Skin epidermis (tissue), 12 donors: ENCODE data around the gene ELMO1.

Source experiments
- H3K27ac ChIP-seq, 21 experiments: fragments of 200-600 bp; sonication (generic) in 11 of 21; one replicate each; pipeline ENCODE4 v1.5.0; 2020; ENCODE audit warnings: mild to moderate bottlenecking in 3 of 21, inconsistent platforms in 2 of 21, moderate library complexity in 2 of 21
- H3K4me3 ChIP-seq, 7 experiments: fragments of 200-600 bp; sonication (generic) in 2 of 7; one replicate each; pipeline ENCODE4 v1.5.0; 2020; ENCODE audit warnings: inconsistent platforms in 2 of 7, mild to moderate bottlenecking in 2 of 7, moderate library complexity in 1 of 7

Gene ELMO1

DNA sequence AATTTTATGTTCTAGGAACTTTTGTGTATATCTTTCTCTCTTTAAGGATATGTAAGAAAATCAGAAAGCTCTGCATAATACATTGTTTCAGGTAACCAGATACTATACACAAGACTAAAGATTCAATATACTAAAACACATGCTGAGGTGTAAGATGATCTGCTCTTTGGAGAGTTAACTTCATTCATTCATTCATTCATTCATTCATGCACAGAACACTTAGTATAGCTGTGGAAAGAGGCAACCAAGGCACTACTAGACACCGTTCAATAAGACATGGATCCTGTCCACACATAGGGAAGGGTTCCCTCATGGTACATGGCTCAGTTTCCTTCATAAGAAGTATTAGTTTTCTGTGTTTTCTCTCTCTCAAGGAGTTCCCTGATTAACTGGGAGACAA is 516.8 kb downstream of the ELMO1 start:
- Histone ChIP-seq H3K4me3 (no peak overlapping the region), H3K27ac (no peak overlapping the region)

DNA sequence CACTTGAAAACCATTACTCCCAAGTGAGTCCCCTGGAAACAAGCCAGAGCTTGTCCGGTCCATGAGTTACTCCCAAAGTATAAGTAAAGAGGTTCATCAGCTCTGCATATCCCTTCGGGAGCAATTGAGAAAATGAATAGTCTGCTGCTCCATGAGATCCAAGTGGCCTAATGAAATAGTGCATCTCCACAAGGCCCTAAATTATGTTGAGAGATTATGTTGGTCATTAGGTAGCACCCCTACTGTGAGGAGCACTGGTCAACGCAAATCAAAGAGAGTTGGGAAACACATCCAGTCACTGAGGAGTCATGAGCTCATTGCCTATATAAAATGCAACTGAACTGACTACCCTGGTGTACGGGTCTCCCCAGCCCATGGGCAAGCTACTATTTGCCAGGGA is 518.9 kb downstream of the ELMO1 start:
- Histone ChIP-seq H3K27ac (no peak overlapping the region), H3K4me3 (no peak overlapping the region)

DNA sequence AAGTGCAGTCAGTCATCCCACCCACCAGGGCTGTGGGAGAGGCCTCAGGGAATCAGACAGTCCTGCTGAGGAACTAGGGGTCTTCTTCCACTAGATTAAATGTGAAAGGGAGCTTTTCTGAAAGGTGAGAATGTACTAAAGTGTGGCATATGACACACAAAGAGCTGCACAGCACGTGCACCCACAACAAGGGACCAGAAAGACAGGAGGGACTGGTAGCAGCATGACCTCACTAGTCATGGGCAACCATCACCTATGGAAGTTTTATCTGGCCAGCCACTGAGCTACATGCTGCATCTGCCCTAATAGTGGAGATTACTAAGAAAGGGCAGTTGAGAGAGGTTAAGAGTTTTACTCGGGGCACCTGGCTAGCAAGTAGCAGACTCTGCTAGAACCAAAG is 519.9 kb downstream of the ELMO1 start:
- H3K27ac ChIP-seq: no peak overlapping the region

DNA sequence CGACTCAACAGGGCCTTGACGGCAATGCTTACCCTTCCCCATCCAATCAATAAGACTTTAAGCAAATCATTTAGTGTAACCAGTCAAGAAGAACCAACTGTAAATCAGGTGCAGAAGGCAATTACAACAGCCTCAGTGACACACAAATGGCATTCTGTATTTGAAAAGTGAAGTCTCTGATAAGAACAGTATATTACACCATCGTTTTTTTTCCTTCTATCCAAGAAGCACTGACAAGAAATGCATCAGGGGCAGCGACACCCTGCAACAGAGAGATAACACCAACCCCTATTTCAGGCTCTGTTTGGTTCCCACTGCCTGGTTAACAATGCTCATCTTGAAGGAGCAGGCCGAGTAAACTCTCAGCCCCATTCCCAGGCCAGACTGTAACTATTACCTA is 520.4 kb downstream of the ELMO1 start:
- no peak overlapping the region for H3K27ac ChIP-seq
- H3K4me3 ChIP-seq: no peak overlapping the region

More for the DNA sequence above, 519.9 kb downstream of the ELMO1 start:
- H3K4me3 ChIP-seq: no peak overlapping the region

DNA sequence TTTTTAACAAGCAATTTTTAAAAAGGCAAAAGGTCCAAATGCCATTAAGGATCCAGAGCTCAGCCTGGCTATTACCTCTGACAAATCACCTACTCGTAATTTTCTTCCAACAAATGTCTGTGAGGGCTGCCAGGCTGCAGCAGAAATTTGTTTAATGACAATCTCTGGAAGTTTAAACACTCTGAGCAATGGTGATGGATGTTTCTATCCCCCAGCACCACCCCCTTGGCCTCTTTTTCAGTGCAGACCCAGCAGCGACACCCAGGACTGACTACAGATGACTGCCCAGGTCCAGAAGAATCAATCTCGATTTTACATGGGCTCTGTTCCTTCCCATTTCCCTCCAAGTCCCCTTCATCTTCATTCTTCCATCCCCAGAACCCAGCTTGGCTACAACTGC is 523.0 kb downstream of the ELMO1 start:
- no peak overlapping the region for H3K27ac ChIP-seq
- no peak overlapping the region for H3K4me3 ChIP-seq

DNA sequence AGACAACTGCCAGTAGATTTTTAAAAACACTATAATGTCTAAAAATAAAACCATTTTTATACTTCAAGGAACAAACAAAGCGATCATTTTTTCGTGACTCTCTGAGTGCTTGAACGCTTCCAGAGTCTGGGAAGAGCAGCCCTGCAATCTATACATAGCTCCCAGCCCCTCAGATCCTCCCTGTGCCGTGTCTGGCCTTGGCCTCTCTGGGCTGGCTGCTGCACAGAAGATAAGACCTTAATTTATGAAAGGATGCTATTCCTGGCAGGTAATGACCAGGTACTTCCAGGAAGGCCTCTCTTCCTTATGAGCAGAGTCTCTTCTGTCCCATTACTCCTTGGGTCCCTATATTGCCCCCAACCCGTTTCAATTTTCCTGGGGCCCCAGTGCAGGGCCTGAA is 523.5 kb downstream of the ELMO1 start:
- no peak overlapping the region for H3K4me3 ChIP-seq
- H3K27ac ChIP-seq: no peak overlapping the region

DNA sequence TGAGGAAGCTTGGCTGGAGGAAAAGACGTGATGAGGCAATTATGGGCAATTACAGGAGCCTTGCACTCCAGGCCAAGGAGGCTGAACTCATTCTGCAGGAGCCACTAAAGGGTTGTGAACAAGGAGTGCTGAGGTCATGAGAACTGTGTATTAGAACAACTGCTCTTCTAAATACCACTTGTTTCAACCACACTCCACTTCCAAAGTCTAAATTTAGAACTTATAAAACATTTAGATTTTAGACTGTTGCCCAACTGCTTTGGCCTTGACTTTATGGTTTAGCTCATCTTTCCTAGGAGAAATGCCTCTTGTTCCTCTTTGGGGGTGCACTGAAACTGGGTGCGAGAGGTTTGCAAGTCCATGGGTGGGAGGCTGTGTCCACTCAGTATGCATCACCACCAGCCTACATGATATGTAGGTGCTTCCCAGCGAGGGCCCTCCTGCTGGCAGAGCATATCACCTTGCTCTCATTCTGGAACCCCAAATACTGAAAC is 524.7 kb downstream of the ELMO1 start:
- Histone ChIP-seq H3K27ac (no peak overlapping the region), H3K4me3 (no peak overlapping the region)

DNA sequence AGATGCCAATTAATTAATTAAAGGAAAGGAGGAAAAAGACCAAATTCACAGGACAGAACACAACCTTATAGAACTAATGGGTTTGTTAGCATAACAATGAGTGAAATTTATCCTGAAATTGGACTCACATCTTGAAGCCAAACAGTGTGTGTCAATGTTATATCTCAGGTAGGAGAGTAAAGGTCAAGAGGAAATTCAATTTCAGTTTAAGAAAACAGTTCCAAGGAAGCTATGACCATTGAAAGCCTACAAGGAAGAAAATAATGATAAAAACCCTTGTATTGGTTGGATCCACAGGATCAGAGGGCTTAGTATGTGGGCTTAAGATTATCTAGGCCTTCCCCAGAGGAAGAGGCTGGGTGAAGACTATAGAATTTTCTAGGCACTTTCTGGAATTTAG is 525.5 kb downstream of the ELMO1 start:
- no peak overlapping the region for H3K27ac ChIP-seq
- no peak overlapping the region for H3K4me3 ChIP-seq

DNA sequence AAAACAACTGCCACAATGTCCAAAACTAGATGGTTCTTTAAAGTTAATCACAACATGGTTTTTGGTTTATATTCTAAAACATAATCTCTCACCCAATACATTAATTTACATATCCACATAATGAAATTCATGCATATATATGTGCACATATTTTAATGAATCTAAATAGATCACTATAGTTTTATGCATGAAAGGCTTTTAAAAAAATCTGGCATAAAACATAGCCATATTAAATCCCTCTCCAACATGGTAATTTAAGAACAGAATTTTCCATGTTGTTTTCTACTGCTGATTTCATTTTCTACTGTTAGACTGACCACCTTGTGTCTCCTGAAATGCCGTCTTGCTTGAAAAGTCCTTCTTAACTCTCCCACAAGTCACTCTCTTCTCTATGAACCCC is 528.2 kb downstream of the ELMO1 start:
- no peak overlapping the region for H3K4me3 ChIP-seq
- H3K27ac ChIP-seq: no peak overlapping the region

DNA sequence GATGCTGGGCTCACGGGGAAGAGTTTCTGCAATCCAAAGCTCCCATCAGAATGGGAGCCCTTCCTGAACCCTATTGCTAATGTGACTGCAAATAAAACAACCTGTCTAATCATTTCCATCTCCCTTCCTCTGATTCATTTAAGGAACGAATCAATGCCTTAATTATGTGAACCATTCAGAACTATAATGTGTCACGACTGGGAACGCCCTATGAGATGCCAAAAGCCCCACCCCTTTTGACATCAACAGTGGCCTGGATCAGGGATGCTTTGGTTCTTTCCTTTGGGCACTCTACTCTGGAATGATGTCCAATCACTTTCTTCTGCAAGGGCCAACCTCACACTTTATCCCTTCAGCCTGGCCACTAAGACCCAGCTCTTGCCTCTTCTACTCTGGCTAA is 528.9 kb downstream of the ELMO1 start:
- Histone ChIP-seq H3K27ac (no peak overlapping the region), H3K4me3 (no peak overlapping the region)

DNA sequence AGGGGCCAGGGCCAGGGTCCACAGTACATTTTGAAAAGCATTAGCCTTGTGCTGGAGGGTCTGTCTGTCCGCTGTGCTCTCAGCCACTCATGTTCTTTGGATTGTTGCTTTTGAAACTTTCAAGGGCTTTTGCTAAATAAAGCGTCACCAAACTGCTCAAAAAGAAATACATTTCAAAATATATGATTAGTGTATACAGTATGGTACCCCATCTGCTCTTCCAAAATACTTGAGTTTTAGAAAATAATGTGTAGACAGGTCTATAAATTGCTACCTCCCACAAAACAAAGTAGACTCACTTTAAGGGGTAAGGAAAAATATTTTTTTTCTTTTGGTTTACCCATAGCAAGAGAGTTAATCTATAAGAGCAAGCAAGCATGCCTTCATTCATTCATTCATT is 530.1 kb downstream of the ELMO1 start:
- Histone ChIP-seq H3K27ac (no peak overlapping the region), H3K4me3 (no peak overlapping the region)

DNA sequence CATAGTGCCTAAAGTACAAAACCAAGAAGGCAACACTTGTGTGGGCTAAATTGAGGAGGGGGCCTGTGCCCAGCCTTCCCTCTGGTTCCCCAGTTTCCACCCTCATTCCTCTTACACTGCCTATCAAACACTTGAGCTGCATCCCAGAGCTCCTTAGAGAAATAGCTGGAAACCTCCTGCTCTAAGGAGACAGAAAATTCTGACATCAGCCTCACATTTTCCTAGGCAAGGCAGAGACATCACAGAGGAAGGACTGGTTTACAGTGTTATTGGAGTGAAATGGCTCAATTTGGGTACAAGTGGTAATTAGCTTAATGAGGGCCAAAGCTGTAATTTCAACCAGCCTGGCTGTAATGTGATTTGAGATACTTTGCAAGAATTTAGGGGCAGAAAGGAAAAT is 532.0 kb downstream of the ELMO1 start:
- no peak overlapping the region for H3K27ac ChIP-seq
- no peak overlapping the region for H3K4me3 ChIP-seq

DNA sequence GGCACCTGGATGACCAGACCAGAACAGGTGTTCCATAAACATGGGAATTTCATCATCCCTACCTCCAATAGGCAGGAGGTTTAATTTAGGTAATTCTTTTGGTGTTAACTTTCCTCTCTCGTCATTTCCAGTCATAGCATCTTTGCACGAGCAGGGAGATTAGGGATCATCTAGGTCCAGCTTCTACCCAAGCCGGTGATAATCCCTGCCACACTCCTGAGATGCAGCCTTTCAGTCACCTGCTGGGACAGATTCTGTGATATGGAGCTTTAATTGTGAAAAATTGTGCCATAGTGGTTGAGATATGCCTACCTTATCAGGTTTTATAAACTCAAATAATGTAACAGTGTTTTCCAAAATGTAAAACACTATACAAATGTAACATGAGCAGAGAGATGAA is 532.5 kb downstream of the ELMO1 start:
- H3K4me3 ChIP-seq: no peak overlapping the region
- H3K27ac ChIP-seq: no peak overlapping the region

DNA sequence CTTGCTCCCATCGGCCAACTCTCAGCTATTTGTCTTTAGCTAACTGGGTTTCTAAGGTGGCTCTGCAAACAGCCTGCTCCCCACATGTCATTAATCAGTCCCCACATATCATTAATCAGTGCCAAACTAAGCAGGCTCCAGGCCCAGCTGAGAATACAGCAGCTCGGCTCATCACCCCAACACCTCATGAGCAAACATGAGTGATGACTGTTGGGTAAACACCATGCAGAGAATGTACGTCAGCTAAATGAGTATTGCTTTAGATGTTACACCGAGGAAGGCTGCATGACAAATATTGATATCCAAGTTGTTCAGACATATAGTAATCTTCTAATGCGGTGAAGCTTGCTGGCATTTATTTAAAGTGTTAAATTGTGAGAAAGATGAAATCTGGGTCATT is 536.9 kb downstream of the ELMO1 start:
- no peak overlapping the region for H3K4me3 ChIP-seq
- H3K27ac ChIP-seq: no peak overlapping the region

DNA sequence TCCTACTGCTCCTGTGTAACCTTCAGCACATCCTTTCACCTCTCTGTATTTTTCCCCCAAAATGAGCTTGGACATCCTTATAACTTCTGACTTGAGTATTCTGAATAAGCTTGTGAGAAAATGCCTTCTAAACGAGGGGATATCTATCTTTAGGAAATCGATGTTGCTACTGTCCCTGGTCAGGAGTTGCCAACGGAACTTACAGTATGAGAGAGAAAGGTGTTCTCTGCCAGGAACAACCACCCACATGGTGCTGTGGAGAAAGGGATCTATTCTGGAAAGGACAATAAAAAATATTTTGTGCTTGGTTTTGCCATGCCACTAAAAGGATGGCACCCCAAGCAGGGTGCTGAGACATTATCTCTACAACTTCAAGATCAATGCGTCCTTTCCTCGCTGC is 537.8 kb downstream of the ELMO1 start:
- Histone ChIP-seq H3K4me3 (no peak overlapping the region), H3K27ac (no peak overlapping the region)

DNA sequence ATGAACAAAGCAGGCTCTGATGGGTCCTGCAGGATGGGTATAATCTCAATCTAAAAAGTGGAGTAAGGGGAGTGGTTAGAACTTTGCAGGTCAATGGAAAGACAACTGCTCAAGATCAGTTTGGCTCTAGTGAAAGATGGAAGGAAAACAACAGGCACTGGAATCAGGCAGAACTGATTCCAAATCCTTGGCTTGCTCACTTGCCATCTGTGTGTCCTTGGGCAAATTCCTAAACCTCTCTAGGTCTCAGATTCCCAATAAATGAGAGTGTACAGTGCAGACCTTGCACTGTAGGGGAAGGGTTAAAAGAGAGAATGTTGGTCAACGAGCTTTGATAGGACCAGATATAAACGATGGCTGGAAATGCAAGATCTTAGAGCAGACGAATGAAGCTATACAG is 538.3 kb downstream of the ELMO1 start:
- Histone ChIP-seq H3K27ac (no peak overlapping the region), H3K4me3 (no peak overlapping the region)

DNA sequence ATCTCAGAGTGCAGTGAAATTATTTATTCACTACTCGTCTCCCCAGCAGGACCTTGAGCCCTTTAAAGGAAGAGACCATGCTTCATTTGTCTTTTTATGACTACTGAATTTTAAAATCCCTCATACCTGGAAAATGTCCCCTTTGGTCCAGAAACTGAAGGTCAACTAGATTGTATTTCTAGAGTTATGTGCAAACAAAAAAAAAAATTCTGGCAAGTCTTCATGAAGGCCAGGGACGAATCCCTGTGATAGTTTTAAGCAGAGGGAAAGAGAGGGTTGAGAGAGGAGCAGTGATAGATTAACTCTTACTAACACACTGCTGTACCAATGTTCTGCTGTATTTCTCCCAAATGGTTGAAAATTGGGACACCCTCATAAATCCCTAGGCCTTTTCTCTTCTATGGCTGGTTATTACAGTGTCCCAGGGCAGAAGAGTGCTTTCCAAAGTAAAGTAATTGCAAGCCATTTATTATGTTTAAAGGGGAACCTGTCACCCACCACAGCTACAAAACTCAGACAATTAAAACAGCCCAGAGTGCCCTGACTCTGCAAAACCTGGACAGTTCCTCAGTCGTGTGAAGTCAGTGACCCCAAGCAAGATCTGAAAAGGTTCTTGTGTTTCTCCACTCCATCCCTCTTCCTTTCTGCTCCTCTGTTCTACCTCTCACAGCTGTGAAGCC is 541.6 kb downstream of the ELMO1 start:
- Histone ChIP-seq H3K4me3 (no peak overlapping the region), H3K27ac (no peak overlapping the region)

DNA sequence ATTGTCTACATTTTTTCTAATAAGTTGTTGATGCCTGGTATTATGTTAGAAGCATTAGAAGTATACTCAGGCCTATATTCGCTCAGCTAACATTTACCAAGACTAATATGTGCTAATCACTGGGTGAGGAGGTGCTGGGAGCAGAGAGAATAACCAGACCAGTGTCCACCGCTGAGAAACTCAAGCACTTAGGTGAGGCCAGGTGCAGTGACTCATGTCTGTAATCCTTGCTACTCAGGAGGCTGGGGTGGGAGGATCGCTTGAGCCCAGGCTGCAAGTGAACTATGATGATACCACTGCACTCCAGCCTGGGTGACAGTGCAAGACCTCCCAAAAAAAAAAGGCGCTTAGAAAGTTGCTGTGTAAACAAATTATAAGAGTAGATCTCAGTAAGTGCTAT is 542.2 kb downstream of the ELMO1 start:
- Histone ChIP-seq H3K27ac (no peak overlapping the region), H3K4me3 (no peak overlapping the region)

DNA sequence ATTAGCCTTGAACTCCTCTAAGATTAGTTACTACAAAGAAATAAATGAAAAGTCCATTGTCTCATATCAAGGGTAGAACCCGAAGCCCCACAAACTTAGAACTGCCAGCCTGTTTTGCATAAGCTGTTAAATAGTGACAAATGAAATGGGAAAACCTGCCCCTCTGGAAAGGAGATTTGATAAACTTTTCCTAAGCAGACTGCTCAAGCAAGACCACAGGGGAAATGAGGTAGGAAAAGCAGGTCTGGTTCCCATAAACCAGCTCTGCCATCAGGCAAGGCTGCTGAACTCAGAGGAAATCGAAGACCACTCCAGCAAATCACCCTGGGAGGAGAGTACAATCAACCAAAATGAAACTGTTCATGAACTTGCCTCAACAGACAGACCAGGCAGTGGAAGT is 542.8 kb downstream of the ELMO1 start:
- Histone ChIP-seq H3K4me3 (no peak overlapping the region), H3K27ac (no peak overlapping the region)

DNA sequence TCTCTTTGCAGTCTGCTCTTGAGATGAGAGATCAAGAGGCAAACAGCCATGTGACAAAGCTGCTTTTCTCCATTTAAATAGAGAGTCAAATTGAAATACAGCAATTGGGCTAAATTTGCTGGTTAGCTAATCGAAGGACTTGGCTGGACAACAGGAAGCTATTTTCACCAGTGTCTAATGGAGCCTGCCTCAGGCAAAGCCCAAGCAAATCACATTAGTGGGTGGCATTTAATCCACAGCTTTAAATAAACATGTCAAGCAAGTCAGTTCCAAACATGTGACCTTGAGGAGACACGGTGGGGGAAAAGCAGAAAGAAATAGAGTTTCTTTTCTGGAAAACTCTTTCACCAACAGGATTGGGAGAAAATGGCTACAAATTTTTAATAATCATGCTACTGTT is 543.9 kb downstream of the ELMO1 start:
- H3K4me3 ChIP-seq: no peak overlapping the region
- H3K27ac ChIP-seq: no peak overlapping the region

DNA sequence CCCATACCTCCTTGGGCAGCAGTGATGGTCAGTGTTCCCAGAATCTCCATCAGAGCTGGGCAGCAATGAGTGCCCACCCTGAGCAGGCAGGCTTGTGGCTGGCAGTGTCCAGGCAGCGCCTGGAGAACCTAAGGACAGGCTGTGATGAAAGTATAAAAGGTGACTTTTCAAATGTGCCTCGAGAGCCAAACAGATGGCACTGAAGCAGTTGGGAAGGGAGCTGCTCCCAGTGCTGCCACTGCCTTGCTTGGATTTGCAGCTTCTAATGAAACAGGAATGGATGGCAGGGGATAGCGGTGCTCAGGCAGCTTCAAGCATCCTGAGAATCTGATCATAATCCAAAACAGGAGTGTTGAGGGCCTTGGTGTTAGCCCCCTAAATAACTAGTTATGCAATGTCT is 544.6 kb downstream of the ELMO1 start:
- H3K4me3 ChIP-seq: no peak overlapping the region
- no peak overlapping the region for H3K27ac ChIP-seq

DNA sequence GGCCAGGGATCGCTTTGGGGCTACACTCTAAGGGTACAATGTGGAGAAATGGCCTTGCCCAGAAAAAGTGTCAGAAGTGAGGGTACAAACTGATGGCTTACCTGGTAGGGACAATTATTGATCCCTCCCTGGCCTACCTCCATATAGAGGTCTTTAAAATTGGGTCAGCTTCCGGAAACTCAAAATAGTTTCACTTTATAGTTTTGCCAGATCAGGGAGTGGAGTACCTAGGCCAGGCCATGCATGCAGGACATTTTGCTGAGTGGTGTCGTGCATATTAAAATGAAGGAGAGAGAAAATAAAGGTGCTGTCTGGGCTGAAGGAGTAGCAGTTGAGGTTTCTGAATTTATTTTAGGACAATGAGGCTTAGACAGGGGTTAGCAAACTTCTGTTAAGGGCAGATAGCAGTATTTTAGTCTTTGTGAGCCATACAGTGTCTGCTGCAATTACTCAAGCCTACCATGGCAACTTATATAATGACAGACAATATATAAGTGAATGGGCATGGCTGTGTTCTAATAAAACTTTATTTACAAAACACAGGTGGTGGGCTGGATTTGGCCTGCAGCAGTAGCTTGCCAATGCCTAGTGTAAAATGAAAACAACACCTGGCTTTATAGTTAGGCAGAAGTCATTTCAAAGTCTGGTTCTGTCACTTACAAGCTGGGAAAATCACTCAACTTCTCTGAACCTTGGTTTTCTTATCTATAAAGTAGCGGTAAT is 547.5 kb downstream of the ELMO1 start:
- Histone ChIP-seq H3K27ac (no peak overlapping the region), H3K4me3 (no peak overlapping the region)
